ENCODE results near the gene PWWP2B.

DNA sequence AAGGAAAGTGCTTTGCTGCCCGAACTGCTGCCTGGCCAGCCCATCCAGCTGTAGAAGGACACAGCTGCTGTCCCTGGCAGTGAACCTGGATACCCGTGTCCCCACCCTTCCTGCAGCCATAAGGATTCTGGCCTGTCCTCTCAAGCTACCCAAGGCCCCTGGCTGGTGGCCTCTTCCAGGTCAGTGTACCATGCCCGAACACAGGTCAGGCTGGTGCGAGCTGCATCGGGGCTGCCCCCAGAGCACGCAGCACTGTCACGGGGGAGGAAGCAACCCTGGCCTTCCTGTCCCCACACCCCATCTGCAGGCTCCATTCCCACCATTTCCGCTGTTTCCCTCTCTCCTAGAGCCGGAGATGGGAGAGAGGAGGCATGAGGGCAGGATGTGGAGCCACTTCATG, 30.5 kb upstream of the PWWP2B start:
- no peak for TF ChIP-seq CTCF (conservative IDR thresholded peaks at IDR 0.05; ENCODE audit: low read depth in 2 of 2)
- no peak for TF ChIP-seq POLR2AphosphoS5 (IDR thresholded peaks at IDR 0.05; ENCODE audit: low read depth)
- TF ChIP-seq ETS1 (IDR thresholded peaks at IDR 0.05), result no peak
- TF ChIP-seq EZH2phosphoT487 (IDR thresholded peaks at IDR 0.05; ENCODE audit: unreplicated experiment), result no peak
- no peak for TF ChIP-seq JUNB (IDR thresholded peaks at IDR 0.05; ENCODE audit: unreplicated experiment)
- TF ChIP-seq EZH2 (IDR thresholded peaks at IDR 0.05; ENCODE audit: low read depth, unreplicated experiment), result no peak
- TF ChIP-seq CREB1 (CRISPR knock-in tag; IDR thresholded peaks at IDR 0.05; ENCODE audit: low read depth), result no peak
- TF ChIP-seq REST (IDR thresholded peaks at IDR 0.05; ENCODE audit: unreplicated experiment), result no peak
- no peak for TF ChIP-seq ZNF331 (CRISPR knock-in tag; IDR thresholded peaks at IDR 0.05; ENCODE audit: low read depth)
- no peak for TF ChIP-seq NANOG (IDR thresholded peaks at IDR 0.05; ENCODE audit: borderline replicate concordance)
- no peak for TF ChIP-seq STAT1 (IDR thresholded peaks at IDR 0.05; ENCODE audit: unreplicated experiment)
- no peak for TF ChIP-seq ZNF114 (CRISPR knock-in tag; IDR thresholded peaks at IDR 0.05)
- TF ChIP-seq ZNF462 (CRISPR knock-in tag; IDR thresholded peaks at IDR 0.05), result no peak
